Endometrium (tissue), 2 donors: Measurements from ENCODE around the gene DIPK1B.

Experiments
- FAIRE-seq: peaks from 2 replicates; lab custom pipeline; 2012; peaks lifted over from hg19 to GRCh38; lab: Jason Lieb, UNC
- donor health status: control.
- donor health status: control.

Gene DIPK1B

DNA sequence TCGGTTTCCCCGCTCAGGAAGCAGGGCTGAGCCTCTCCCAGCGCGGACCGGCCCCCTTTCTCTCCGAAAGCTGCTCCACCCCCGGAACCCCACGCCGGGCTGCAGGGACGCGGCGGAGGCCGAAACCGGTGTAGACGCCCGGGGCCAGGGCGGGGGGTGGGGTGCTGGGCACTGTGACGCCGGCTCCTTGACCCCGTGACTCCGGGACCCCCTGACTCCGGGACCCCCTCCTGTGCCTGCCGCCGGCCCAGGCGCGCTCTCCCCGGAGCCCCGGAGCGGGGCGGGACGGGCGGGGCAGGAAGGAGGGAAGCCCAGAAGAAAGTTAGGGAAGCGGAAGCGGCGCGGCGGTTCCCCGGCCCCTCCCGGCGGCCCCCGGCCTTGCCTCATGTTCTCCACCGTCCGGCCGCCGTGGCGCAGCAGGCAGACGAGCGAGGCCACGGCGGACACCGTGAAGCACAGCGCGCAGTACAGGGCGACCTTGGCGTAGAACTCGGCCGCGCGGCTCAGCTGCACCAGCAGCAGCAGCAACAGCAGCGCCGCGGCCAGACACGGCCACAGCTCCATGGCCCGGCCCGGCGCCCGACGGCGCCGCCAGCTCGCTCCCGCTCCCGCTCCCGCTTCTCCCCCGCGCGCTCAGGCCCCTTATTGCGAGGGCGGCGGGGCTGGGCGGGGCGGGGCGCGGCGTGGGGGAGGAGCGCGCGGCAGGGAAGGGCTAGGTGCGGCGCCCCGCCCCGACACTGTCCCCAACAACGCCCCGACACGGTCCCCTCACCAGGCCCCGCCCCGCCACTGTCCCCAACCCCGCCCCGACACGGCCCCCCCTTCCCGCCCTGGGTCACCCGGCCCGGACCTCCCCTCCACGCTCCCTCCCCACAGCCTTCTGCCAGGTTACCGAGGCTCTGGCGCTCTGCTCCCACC, 25.3 kb upstream of the DIPK1B start, which contains the start of gene AGPAT2:
Gene AGPAT2, minus strand, starts transcription at position 664 of the 918 bp plus-strand sequence. Its CDS starts 100 bp downstream, at position 564.
- FAIRE-seq: no peak

DNA sequence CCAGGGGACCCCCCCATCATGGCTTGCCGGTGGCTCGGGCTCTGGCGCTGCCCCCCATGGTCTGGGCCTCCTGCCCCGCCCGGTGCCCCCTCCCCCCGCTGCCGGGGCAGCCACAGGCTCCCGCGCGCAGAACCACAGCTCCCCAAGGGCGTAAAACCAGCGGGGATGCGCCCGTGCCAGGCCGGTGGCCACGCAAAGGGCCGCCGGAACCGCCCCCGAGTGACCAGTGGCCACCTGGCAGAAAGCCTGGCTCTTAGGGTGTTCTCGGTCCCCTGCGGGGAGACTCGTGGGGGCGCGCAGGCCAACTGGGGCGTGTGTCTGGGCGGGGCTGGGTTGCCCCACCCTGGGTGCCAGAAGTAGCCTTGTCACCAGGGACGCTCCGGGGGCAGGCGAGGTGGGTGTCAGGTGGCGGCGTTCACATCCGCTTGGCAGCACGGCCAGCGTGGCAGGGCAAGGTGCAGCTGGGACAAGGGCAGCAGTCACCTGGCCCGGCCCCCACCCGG, 24.6 kb upstream of the DIPK1B start:
- FAIRE-seq: no peak

DNA sequence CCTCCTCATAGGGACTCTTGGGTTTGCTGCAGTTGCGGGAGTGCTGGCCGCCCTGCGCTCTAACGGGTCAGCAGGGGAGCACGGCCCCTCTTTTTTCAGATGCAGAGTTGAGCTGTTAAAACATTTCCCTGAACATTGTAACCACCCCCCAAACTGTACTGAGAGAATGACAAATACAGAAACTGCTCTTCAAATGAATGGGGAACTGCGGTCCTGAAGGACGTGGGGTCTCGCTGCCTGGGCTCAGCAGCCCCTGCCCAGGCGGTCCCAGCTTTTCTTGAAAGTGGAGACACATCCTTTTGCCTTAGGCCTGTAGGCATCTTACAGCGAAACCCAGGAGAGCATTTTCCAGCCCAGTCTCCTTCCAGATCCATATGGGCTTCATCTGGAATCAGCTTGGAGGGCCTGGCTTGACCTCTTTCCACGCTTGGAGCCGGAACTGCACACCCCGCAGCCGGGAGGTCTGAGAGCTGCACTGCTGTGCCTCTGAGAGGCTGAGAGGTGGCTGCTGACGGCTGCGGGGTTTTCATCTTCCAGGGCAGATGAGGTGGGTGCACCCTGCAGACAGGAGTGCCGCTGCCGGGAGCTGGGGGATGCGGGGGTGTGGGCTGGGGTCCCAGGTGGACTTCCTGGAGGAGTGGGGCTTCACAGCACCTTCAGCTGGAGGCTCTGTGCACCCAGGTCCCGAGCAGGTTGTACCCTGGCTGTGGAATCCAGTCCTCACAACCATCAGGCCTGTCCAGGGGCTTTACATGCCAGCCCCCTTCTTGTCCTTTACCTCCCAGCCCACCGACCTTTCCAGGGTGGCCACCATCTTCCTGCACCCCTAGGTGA, 23.9 kb upstream of the DIPK1B start:
- no peak for FAIRE-seq

DNA sequence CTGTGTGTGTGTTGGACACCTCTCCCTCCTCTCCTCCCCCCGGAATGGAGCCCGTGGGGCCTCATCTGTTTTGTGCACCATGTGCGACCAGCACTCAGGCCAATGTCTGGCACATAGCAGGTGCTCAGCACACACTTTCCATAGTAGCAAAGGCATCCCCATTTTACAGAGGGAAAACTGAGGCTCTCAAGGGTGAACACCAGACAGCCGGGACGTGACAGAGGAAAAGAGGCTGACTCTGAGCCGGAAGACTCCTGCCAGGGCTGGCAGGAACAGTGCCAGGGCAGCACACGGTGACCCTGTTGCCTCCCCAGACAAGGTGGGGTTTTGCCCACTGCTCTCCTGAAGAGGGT, 23.3 kb upstream of the DIPK1B start:
- no peak for FAIRE-seq

DNA sequence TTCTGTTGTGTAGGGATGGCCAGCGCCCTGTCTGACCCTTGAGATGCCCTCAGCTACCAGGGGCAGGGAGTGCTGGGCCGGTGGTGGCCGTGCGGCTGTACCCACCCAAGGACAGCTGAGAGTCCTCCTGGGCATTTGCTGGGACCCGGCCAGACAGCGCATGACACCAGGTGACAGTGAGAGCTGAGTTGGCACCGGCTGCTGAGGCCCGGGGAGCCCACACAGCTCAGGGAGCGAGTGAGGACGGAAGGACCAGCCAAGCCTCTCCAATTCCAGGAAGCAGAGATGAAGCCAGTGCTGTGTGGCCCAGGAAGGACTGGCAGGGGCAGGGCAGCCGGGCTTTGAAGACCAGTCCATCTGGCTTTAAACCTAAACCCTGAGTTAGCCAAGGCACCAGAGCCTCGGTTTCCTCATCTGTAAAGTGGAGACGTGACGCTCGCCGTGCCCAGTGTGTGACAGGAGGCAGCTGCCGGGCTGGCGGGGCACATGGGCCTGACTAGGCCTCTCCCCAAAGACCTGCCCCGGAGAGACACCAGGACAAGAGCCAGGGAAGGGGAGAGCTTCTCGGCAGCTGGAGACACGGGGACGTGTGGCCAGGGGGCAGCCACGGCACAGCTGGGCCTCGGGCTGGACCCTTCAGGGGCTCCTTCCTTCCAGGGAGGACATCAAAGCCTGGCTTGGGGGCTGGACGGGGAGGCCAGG, 22.1 kb upstream of the DIPK1B start:
- FAIRE-seq: no peak

DNA sequence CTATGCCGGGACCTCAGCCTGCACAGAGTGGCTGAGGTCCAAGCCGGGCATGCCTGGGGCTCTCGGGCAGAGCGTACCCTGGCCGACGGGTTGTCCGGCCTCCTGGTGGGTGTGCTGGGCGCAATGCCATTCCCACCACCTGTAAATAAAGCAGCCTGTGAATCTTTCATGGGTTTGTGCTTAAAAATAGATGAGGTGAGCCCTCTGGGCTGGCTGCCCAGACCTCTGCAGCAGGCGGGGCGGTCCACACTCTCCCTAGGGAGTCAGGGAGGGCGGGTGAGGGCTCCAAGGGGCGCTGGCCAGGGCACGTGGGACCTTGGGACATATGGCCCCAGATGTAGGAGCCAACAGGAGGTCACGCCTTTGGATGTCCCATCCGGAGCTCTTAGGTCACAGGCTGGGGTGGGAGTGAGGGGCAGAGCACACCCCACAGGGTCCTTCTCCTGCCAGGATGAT, 21.5 kb upstream of the DIPK1B start:
- FAIRE-seq: no peak

DNA sequence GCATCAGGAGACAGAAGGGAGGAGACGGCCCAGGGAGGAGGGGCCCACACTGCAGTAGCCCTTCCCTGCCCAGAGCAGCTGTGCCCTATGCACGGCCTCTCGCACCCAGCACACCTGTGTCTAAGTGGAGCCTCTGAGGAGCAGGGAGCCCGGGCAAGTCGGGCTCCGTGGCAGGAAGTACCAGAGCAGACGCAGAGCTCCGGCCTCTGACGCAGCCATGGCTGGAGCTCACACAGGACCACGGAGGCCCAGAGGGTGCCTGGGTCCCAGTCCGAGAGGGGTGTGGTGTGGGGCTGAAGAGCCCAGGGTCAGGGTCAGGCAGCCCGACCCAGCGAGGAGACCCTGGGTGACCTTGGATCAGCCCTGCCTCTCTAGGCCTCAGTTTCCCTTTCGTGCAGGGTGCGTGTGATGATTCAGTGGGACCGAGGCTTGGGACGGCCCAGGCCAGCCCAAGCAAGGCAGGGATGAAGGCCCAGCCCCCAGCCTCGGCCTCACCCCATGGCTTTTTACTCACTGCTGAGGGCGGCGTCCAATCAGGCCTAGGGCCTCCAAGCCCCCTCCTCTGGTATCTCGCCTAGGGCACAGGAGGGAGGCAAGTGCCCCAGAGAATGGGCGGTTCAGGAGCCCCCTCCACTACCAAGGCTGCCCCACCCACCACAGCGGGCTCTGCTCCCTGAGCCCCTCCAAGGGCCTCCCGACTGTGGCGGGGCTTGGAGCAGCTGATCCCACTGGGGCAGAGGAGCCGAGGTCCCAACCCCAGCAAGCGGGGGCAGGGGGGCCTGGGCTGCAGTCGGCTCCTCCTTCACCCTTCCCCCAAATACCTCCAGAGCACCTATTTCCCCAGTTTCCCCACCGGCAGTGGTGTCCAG, 20.8 kb upstream of the DIPK1B start:
- no peak for FAIRE-seq

DNA sequence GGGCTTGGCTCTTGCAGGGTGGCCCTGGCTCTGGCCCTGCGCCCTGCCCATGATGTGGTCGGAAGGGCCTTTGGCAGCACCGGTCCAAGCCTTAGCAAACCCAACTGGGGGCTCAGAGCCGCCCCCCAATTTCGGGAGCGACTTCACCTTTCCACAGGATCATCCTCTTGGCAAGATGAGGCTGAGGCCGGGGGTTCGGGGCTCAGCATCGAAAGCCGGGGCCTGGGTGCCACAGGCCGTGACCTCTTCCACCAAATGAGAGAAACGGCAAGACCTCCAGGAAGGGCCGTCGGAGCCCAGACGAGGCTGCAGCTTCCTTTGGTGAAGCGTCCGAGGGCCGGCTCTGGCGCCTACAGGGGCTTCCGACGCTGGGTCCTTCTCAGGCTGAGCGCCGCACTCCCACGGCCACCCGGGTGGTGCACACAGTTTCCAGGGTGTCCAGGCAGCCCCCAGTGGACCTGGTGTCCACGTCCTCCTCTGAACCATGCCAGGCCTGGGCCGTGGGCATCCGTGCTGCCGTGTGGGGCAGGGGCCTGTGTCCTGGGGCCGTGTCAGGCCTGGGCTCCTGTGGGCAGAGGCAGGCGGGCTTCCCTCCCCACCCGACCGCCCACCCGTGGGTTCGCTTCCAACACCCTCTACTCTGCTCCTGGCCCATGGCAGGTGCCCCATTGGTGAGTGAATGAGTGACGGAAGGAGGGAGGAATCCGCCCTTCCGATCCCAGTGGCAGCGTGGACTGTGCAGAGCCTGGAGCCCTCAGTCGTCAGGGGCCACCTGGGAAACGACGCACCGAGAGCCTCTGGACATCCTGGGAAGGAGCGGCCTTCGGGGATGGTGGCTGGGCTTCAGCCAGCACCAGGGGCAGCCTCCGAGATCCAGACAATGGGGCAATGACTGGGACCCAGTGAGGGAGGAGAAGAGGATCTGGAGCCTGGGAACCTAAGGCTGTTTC, 19.9 kb upstream of the DIPK1B start:
- FAIRE-seq: no peak

DNA sequence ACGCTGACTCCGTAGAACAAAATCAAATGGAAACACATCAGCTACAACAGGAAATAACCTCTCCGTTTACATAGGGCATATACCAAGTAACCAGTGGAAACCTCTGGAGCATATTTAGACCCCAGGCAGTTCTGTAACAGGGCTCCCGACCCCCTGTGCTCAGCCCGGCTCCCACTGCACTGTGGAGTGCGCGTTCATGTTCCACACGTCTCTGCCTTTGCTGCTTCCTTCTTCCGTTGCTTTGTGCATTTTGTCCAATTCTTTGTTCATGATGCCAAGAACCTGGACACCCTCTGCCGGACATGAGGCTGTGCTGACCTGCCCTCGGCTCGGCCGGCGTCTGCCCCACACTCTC, 19.3 kb upstream of the DIPK1B start:
- FAIRE-seq: no peak

DNA sequence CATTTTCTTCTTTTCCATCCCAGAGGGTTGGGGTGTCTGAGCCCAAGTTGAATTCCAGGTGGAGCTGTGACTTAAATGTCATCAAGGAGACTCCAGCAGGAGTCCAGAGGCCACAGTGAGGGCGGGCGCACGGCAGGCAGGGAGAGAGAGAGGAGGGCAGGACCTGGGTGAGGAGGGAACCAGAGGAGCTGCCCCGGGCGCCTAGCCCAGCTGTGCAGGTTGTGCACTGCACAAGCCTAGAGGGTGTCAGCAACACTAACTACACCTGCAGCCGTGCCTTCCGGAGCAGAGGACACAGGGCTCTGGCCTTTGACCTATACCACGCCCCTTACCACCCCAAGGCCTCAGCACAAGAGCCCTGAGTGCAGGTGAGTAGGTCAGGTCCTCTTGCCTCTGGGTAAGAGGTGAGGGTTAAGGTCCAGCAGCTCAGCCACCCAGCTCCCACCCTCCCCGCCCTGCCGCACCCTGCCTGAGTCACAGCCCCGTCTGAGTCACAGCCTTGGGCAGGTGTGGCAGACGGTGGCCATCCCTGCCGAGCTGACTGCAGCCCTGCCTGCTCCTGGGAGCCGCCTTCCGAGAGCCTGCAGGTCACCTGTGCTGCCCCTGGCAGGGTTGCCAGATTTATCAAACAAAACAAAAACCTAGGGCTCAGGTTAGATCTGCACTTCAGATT, 18.7 kb upstream of the DIPK1B start:
- FAIRE-seq: no peak

DNA sequence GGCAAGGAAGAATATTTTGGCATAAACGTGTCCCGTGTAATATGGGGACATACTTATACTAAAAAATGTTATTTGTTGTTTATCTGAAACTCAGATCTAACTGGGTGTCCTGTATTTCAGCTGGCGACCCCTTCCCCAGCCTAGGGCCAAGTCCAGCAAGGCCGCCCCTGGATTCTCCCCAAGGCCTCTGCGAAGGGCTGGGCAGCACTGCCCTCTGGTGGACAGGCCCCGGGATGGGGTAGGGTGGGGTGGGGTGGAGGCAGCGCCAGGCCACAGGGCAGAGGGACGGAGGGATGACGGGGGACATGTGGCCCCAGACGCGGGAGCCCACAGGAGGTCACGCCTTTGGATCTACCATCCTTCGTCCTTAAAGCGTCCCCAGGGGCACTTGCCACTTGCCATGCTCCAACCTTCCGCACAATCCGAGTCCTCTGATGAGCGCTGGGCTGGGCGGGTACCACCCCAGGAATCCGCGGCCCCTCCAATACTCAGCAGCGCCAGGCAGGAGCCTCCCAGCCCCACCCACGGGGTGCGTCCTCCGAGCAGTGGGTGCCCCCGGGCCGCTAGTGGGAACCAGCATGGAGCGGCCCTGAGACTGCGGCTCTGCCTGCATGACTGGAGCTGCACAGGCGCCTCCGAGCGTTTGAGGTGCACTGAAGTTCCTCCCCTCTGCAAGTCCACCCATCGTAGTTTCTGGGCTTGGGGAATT, 18.1 kb upstream of the DIPK1B start:
- FAIRE-seq: no peak

DNA sequence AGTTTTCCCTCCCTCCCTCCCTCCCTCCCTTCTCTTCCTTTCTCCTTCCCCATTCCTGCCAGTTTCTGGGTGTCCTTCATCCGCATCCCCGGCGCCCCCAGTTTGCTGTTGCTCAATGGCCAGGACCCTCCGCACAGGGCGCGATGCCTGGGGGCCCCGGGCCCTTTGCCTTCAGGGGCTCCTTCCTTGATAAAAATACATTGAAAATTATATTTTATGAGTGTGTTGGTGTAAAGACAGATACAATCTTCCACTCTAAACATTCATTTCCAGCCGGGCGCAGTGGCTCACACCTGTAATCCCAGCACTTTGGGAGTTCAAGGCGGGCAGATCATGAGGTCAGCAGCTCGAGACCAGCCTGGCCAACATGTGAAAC, 17.5 kb upstream of the DIPK1B start:
- no peak for FAIRE-seq

DNA sequence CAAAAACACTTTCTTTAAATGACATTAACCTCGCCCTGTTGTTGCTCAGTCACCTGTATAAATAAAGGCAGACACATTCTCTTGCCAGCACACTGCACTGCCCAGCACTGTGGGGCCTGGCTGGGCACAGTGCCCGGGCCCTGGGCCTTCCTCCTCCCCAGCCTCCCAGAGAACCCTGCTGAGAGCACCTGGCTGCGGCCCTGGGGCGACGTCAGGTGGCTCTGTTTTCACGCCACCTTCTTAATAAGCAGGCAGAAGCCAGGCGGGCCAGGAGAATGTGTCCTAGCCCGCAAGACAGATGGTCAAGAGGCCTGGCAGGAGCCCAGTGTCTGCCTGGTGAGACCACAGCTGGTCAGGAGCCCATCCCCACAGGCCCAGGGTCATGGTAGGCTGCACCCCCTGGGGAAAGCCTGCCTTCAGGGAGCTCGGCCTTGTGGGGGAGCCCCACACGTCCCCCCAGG, 16.9 kb upstream of the DIPK1B start:
- no peak for FAIRE-seq

DNA sequence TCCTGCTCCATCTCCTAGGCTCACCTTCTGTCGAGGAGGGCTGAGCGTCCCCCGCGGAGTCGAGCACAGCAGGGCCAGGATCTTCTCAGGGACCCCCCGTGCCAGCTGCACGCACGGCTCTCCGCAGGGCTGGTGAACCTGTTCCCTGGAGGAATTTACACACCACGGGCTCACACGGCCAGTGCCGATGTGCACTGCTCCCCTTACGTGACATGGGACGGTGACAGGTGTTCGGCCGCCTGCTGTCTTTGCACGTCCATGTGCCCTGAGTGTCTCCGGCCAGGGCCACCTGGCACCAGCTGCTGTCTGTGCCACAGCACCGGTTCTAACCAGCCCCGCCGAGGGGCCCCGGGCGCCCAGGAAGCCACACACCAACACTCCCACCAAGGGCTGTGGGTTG, 16.4 kb upstream of the DIPK1B start:
- FAIRE-seq: no peak

DNA sequence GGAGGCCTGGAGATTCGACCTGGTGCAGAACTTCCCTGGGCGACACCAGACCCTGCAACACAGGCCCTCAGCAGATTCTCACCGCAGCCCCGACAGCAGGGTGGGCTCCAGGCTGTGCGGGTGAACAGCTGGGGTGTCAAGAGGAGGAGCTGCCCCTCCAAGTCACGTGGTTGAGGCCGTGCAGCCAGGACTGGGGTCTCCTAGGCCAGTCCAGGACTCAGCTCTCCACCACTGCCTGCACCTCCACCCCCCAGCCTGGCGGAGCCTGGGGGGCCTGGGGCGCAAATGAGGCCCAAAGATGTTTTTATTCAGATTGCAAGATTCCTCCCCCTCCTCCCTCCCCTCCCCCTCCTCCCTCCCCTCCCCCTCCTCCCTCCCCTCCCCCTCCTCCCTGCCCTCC, 15.9 kb upstream of the DIPK1B start:
- no peak for FAIRE-seq

DNA sequence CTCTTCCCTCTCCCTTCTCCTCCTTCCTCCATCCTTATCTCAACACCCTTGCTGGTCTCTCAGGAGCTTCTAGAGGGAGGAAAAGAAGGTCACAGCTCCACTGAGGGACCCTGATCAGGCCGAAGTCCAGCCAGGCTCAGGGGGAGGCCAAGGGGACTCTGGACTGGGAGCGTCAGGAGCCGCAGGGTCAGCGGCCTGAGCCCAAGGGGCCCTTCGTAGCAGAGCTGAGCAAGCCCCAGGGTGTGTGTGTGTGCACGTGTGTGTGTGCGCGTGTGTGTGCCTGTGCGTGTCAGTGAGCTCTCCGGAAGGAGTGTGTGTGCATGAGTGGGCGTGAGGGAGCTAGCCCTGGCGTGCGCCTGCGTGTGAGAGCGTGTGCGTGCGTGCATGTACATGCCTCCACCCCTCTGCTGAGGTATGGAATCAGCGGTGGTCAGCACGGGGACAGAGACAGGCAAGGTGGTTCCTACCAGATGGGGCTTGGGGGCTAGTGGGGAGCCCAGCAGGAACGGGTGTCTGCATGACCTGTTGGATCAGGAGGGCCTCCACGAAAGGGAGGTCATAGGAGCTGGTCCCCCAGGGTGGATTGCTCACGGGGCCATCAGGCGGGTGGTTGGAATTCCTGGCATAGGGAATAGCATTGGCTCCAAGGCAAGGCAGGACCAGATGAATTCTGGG, 15.1 kb upstream of the DIPK1B start:
- FAIRE-seq: no peak

DNA sequence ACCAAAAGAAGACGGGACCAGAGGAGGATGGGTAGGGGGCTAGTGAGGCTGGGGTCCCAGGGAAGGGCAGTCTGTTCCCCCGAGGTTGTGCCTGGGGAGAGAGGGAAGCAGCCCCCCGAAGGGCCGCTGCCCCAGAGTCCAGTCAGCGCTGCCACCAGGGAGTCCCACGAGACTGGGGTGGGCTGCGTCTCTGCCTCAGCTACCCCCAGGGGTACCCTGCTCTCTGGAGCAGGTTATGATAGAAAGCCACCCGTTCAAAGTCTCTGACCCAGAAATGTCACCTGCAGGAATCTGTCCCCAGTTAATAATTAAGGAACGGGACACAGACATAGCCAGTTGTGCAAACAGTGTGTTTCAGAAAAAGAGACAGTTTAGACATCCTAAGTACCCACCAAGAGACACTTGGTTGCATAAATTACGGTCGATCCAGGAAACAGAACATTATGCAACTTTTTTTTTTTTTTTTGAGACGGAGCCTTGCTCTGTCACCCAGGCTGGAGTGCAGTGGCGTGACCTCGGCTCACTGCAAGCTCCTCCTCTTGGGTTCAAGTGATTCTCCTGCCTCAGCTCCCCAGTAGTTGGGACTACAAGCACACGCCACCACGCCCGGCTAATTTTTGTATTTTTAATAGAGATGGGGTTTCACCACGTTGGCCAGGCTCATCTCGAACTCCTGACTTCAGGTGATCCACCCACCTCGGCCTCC, 14.4 kb upstream of the DIPK1B start:
- FAIRE-seq: no peak
